H1 (cell line): ENCODE data around the gene FRMD4A. TPM values are rescaled to one million over a fixed set of nuclear protein-coding genes. Genes with fewer than 3 reads are reported as not detected.

Experiments
- CBX8 ChIP-seq: fragments of 300-800, 300-1000 bp; sonication (generic); IDR thresholded peaks from 2 replicates; pipeline ENCODE4 v1.7.1; 2016; ENCODE audit warnings: low read depth, low read length, borderline replicate concordance
- CEBPB ChIP-seq: IDR thresholded peaks from 2 replicates; pipeline ENCODE4 v1.6.1; 2012; ENCODE audit warnings: low read depth, low read length
- CHD1 ChIP-seq: IDR thresholded peaks from 2 replicates; pipeline ENCODE4 v1.6.1; 2012; ENCODE audit warnings: low read depth, low read length, improper control_type of control experiment
- GTF2F1 ChIP-seq: IDR thresholded peaks from 2 replicates; pipeline ENCODE4 v1.6.1; 2012; ENCODE audit warnings: low read depth, low read length, improper control_type of control experiment, borderline replicate concordance
- MAFK ChIP-seq: IDR thresholded peaks from 2 replicates; pipeline ENCODE4 v1.6.1; 2012; ENCODE audit warnings: low read depth, mild to moderate bottlenecking, improper control_type of control experiment, low read length
- NRF1 ChIP-seq: IDR thresholded peaks from 2 replicates; pipeline ENCODE4 v1.6.1; 2011; ENCODE audit warnings: mild to moderate bottlenecking, low read depth, low read length, improper control_type of control experiment
- RBBP5 ChIP-seq: IDR thresholded peaks from 2 replicates; pipeline ENCODE4 v1.7.1; 2012; ENCODE audit warnings: low read depth, mild to moderate bottlenecking, inconsistent platforms, low read length, moderate library complexity, borderline replicate concordance
- RFX5 ChIP-seq: IDR thresholded peaks from 2 replicates; pipeline ENCODE4 v1.6.1; 2011; ENCODE audit warnings: low read depth, low read length, improper control_type of control experiment, borderline replicate concordance
- SIN3A ChIP-seq, 2 experiments: IDR thresholded peaks in 1 of 2; conservative IDR thresholded peaks in 1 of 2; 2 replicates each; pipeline ENCODE4 v1.6.1; 2011 to 2012; ENCODE audit warnings: low read length in 2 of 2, improper control_type of control experiment in 1 of 2, low read depth in 1 of 2, mild to moderate bottlenecking in 1 of 2
- SP1 ChIP-seq: IDR thresholded peaks from 2 replicates; pipeline ENCODE4 v1.6.1; 2011; ENCODE audit warnings: low read depth, low read length
- polyA plus RNA-seq, 7 experiments: library from polyadenylated mRNA; depleted of rRNA in 3 of 7; stranded (reverse) in 5 of 7; unstranded in 2 of 7; fragments of >200 nt in 5 of 7; fragments of 200-250 nt in 2 of 7; gene quantifications; 1 replicate in 5 of 7; 2 replicates in 1 of 7; 4 replicates in 1 of 7; pipeline versions ENCODE4 v1.2.1 to v1.2.3, GENCODE V29; 2011 to 2013; ENCODE audit warnings: missing spikeins in 2 of 7, mixed read lengths in 2 of 7
- total RNA-seq: library from RNA; stranded (reverse); fragmentation: NEBNext Ultra II Directional; extraction: Animal tissue kit (Norgen Biotek cat#: 25700); gene quantifications from 2 replicates; pipeline ENCODE4 v1.2.1, GENCODE V29; 2021
- TF ChIP-seq, protein P1 (sequence below): fragments of 300-600 bp; sonication (generic); IDR thresholded peaks from 2 replicates; pipeline ENCODE4 v1.7.1; 2012; ENCODE audit warnings: low read length, moderate library complexity, mild to moderate bottlenecking, inconsistent platforms; ENCODE audit not compliant: insufficient replicate concordance
- TF ChIP-seq, protein P2 (sequence below): IDR thresholded peaks from 2 replicates; pipeline ENCODE4 v1.6.1; 2012; ENCODE audit warnings: inconsistent platforms

FRMD4A gene
- total and polyA plus RNA-seq, 2 of the 8 experiments (the other 6 are each of a cell fraction or from before 2014, with no cell fraction given), result 38.6 to 39.6 TPM

DNA sequence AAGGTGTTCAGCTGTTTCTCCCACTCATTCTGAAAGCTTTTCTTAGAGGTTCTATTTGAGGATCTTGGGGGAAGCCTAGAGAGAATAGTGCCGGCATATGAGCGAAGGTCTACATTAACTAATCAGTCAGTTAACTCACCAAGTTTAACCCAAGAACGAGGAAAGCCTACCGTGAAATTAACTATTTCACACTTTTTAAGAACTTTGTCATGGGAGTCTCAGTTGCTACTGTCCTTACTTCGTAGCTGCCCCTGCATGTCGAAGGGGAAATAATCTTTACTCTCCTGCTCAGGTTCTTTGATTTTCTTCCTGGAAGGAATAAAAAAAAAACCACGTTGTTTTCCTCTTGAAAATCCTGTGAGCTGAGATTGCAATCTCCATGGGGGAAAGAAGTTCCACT, 115.1 kb downstream of the FRMD4A start (continued):
- TF ChIP-seq, protein P1, sequence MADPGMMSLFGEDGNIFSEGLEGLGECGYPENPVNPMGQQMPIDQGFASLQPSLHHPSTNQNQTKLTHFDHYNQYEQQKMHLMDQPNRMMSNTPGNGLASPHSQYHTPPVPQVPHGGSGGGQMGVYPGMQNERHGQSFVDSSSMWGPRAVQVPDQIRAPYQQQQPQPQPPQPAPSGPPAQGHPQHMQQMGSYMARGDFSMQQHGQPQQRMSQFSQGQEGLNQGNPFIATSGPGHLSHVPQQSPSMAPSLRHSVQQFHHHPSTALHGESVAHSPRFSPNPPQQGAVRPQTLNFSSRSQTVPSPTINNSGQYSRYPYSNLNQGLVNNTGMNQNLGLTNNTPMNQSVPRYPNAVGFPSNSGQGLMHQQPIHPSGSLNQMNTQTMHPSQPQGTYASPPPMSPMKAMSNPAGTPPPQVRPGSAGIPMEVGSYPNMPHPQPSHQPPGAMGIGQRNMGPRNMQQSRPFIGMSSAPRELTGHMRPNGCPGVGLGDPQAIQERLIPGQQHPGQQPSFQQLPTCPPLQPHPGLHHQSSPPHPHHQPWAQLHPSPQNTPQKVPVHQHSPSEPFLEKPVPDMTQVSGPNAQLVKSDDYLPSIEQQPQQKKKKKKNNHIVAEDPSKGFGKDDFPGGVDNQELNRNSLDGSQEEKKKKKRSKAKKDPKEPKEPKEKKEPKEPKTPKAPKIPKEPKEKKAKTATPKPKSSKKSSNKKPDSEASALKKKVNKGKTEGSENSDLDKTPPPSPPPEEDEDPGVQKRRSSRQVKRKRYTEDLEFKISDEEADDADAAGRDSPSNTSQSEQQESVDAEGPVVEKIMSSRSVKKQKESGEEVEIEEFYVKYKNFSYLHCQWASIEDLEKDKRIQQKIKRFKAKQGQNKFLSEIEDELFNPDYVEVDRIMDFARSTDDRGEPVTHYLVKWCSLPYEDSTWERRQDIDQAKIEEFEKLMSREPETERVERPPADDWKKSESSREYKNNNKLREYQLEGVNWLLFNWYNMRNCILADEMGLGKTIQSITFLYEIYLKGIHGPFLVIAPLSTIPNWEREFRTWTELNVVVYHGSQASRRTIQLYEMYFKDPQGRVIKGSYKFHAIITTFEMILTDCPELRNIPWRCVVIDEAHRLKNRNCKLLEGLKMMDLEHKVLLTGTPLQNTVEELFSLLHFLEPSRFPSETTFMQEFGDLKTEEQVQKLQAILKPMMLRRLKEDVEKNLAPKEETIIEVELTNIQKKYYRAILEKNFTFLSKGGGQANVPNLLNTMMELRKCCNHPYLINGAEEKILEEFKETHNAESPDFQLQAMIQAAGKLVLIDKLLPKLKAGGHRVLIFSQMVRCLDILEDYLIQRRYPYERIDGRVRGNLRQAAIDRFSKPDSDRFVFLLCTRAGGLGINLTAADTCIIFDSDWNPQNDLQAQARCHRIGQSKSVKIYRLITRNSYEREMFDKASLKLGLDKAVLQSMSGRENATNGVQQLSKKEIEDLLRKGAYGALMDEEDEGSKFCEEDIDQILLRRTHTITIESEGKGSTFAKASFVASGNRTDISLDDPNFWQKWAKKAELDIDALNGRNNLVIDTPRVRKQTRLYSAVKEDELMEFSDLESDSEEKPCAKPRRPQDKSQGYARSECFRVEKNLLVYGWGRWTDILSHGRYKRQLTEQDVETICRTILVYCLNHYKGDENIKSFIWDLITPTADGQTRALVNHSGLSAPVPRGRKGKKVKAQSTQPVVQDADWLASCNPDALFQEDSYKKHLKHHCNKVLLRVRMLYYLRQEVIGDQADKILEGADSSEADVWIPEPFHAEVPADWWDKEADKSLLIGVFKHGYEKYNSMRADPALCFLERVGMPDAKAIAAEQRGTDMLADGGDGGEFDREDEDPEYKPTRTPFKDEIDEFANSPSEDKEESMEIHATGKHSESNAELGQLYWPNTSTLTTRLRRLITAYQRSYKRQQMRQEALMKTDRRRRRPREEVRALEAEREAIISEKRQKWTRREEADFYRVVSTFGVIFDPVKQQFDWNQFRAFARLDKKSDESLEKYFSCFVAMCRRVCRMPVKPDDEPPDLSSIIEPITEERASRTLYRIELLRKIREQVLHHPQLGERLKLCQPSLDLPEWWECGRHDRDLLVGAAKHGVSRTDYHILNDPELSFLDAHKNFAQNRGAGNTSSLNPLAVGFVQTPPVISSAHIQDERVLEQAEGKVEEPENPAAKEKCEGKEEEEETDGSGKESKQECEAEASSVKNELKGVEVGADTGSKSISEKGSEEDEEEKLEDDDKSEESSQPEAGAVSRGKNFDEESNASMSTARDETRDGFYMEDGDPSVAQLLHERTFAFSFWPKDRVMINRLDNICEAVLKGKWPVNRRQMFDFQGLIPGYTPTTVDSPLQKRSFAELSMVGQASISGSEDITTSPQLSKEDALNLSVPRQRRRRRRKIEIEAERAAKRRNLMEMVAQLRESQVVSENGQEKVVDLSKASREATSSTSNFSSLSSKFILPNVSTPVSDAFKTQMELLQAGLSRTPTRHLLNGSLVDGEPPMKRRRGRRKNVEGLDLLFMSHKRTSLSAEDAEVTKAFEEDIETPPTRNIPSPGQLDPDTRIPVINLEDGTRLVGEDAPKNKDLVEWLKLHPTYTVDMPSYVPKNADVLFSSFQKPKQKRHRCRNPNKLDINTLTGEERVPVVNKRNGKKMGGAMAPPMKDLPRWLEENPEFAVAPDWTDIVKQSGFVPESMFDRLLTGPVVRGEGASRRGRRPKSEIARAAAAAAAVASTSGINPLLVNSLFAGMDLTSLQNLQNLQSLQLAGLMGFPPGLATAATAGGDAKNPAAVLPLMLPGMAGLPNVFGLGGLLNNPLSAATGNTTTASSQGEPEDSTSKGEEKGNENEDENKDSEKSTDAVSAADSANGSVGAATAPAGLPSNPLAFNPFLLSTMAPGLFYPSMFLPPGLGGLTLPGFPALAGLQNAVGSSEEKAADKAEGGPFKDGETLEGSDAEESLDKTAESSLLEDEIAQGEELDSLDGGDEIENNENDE, result no peak
- TF ChIP-seq MAFK (no peak), SP1 (no peak), CBX8 (no peak), CHD1 (no peak), NRF1 (no peak), RFX5 (no peak), CEBPB (no peak), GTF2F1 (no peak), SIN3A (conservative IDR thresholded peaks at IDR 0.05 in 1 of 2, IDR thresholded peaks at IDR 0.05 in 1 of 2; ENCODE audit: low read depth in 1 of 2, low read length in 2 of 2) (no peak), RBBP5 (no peak)
- TF ChIP-seq, protein P2, sequence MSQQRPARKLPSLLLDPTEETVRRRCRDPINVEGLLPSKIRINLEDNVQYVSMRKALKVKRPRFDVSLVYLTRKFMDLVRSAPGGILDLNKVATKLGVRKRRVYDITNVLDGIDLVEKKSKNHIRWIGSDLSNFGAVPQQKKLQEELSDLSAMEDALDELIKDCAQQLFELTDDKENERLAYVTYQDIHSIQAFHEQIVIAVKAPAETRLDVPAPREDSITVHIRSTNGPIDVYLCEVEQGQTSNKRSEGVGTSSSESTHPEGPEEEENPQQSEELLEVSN, result no peak
